Uterus (tissue), 2 donors: ENCODE measurements around the gene TTC9.

Source experiments
- CTCF ChIP-seq, 4 experiments: fragments of 200-600 bp in 2 of 4; fragments of 450-650 bp in 2 of 4; sonication (generic) in 2 of 4; IDR thresholded peaks; one replicate each; pipeline ENCODE4 v1.5.1; 2016 to 2019; ENCODE audit warnings: antibody characterized with exemption in 4 of 4, mild to moderate bottlenecking in 2 of 4, moderate library complexity in 1 of 4
- POLR2A ChIP-seq, 2 donors: fragments of 450-650 bp; IDR thresholded peaks; one replicate each; pipeline ENCODE4 v1.6.1; 2016; ENCODE audit warnings: antibody characterized with exemption in 2 of 2, mild to moderate bottlenecking in 1 of 2, moderate library complexity in 1 of 2

- TF ChIP-seq POLR2A (IDR thresholded peaks at IDR 0.05) (no peak), CTCF (IDR thresholded peaks at IDR 0.05) (no peak)
These were observed 24.6 kb downstream of the TTC9 start for GRCh38 chr14:70666361-70666686.
